ENCODE measurements around the gene PPP2R1A.
A peak's percentile ranks its signal among the peaks of the same experiment; 100 is the strongest.
"Not testable (repeated sequence)": the region's sequence is repeated elsewhere in the genome, so short reads cannot be mapped to it uniquely, and the experiment has no call there.

Gene PPP2R1A

GRCh38 chr19:52200755-52201391 lies 11.0 kb downstream of the PPP2R1A start:
- not testable (repeated sequence) for DNase-seq

DNA sequence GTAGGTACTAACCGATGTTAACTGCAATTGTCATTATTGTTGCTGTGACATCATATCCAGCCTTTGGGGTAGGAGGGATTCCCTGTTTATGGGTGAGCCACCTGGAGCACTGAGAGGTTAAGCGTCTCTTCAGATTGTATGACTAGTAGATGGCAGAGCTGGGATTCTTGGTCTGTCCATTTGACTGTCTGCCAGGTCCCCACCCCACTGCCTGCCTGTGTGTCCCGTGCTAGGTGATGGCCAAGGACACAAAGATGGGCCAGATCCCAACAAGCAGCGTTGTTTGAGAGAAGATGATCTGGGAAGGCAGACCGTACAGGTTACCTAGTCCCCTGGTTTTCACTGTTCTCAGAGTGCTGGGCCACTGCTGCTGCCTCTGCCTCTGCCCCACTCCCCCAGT lies 16.6 kb downstream of the PPP2R1A start:
- no peak for DNase-seq

GRCh38 chr19:52211203-52211602 lies 21.4 kb downstream of the PPP2R1A start:
- no peak for DNase-seq

- DNase-seq = no peak
These were observed 22.2 kb downstream of the PPP2R1A start for GRCh38 chr19:52211926-52212571.

- no peak for DNase-seq
These were observed 22.9 kb downstream of the PPP2R1A start for GRCh38 chr19:52212572-52213255.

DNA sequence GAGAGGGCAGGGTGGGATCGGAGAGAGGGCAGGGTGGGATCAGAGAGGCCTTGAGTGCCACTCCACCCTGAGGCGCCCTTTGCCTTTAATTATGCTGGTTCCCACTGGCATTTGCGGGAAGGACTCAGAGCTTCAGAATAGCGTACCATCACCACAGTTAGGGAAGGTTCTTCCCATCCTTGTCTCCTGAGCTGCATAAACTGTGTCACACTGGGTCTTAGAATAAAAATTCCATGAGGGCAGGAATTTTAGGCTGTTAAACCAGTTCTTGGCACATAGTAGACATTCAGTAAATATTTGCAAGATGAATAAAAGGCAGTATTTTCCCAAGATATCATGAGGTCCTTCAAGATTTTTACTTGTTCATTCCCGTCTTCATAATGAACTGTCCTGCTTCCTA lies 24.4 kb downstream of the PPP2R1A start:
- DNase-seq = no peak

- no peak for DNase-seq
These were observed 26.5 kb downstream of the PPP2R1A start for GRCh38 chr19:52216401-52216800.

DNA sequence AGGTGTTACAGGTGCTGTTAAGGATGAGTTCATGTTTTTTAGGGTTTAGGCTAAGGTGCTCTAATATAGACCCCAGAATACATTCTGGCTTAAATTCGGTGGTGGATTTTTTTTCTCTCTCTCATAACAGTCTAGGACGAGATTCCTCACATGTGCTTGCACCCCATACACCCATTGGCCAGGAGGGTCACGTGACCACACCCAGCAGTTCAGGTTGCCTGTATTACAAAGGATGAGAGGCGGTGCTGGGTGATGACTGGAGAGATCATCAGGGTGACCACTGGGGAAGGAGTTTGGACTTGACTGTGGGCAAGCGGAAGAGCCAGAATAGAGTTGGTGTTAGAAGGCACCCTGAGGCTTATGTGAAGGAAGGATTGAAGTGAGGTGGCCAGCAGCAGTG lies 27.7 kb downstream of the PPP2R1A start:
- DNase-seq = no peak

DNA sequence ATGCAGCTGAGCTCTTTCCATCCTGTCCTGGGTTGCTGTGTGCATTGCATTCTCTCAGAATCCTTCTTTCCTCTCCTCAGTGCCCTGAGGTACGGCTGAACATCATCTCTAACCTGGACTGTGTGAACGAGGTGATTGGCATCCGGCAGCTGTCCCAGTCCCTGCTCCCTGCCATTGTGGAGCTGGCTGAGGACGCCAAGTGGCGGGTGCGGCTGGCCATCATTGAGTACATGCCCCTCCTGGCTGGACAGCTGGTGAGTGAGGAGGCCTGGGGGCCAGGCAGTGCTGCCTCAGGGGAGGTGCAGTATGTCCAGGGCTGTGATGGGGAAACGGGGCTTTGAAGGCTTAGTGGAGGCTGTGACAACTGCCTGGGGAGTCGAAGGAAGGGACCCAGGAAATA lies 29.8 kb downstream of the PPP2R1A start:
- DNase-seq = no peak

- DNase-seq = no peak
These were observed 31.2 kb downstream of the PPP2R1A start for GRCh38 chr19:52221031-52221430.

DNA sequence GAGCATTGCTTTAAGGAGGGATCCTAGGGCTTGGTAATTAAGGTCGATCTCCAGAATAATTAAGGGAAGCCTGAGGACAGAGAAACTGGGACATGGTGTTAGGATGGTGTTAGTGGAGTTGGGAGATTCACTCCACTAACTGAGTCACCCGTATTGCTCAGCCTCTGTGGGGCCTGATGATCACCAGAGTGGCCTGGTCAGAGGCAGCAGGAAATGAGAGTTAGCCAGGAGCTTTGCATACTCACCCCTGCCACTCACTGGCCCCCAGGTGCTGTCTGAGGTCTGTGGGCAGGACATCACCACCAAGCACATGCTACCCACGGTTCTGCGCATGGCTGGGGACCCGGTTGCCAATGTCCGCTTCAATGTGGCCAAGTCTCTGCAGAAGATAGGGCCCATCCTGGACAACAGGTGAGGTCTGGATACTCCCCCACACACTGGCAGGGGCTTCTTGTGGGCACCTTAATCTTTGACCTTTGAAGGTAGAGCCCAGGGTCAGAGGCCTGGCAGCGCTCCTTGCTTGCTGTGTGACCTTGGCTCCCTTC lies 32.1 kb downstream of the PPP2R1A start:
- no peak for DNase-seq

- no peak for DNase-seq
These were observed 34.4 kb downstream of the PPP2R1A start for GRCh38 chr19:52224211-52224610.

DNA sequence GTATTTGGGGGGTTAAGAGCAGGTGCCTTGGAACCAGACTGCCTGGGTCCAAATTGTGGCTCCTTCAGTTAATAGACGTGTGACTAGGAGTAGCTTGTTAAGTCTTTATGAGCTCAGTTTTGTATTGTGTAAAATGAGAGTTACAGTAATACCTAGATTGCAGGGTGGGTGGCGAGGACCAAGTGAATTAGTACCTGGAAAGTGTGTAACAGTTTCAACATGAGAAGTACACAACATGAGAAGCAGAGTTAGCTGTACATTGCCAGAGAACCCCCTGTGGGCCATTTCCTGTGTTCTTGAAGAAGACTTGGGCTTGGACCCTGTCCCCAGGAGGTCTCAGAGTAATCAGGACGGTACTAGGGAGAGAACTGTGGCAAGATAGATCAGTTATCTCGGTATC lies 36.8 kb downstream of the PPP2R1A start:
- DNase-seq = no peak

GRCh38 chr19:52227196-52227940 lies 37.5 kb downstream of the PPP2R1A start:
- DNase-seq = no peak

DNA sequence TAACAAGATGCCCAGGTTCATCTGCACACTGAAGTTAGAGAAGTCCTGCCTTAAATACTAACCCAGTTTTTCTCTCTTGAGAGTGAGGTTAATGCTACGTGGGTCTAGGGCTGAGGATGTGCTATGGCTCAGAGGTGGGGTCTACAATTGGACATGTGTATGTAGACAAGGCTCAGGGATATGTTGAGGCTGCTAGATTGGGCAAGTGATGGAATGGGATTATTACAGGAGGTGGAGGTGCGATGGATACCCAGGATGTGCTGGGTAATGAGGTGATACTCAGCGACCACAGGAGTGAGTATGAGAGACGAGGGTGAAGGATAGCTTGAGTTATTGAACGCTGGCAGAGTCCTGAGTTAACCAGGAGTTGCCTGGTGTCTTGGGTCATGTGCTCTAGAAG lies 38.1 kb downstream of the PPP2R1A start:
- no peak for DNase-seq

- no peak for DNase-seq
These were observed 39.7 kb downstream of the PPP2R1A start for GRCh38 chr19:52229524-52229923.

DNA sequence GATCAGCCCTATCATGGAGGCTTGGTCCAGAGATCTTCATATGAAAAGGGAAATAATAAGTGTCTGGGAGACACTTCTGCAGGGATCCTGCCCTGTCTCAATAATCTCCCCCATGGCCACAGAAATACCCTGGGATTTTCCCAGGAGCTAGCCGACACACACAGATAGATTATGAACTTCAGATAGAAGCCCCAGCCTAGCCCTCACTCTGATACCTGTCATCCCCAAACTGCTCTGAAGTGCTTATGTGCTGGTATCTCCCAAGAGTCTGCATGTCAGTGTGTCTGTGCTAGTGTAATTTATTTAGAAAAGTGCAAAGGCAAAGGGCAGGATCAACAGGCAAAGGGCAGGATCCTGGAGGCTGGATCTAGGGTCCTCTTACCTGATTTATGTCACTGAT lies 40.8 kb downstream of the PPP2R1A start:
- DNase-seq = no peak

- DNase-seq = no peak
These were observed 41.5 kb downstream of the PPP2R1A start for GRCh38 chr19:52231154-52231910.

- DNase-seq = no peak
These were observed 44.6 kb downstream of the PPP2R1A start for GRCh38 chr19:52234406-52234805.

DNA sequence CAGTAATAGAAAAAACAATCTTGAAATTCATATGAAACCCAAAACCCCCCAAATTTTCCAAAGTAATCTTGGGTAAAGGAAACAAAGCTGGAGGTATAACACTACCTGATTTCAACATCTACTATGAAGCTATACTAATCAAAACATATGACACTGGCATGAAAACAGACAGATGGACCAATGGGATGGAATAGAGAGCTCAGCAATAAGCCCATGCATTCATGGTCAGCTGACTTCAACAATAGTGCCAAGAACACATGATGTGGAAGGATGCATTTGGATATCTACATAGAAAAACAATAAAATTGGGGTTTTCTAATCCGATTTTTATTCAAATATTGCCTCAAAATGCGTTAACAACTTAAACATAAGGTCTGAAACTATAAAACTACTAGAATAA lies 47.3 kb downstream of the PPP2R1A start:
- DNase-seq = no peak

GRCh38 chr19:52237771-52238400 lies 48.0 kb downstream of the PPP2R1A start:
- DNase-seq = peak; percentile 43 to 58

- DNase-seq = no peak
These were observed 54.2 kb downstream of the PPP2R1A start for GRCh38 chr19:52244021-52244420.

Data from NCI-H1930 (cell line).